ENCODE results near the gene GPR18. TPM values are rescaled to one million over a fixed set of nuclear protein-coding genes. Genes with fewer than 3 reads are reported as not detected.

Gene GPR18
- total and polyA plus RNA-seq, 12 donors = 0.03 to 0.78 TPM; not detected in 10

- 87 to 89% (median 88%) methylated on average over 7 to 8 of the region's 8 CpGs for WGBS, 4 donors
Observed at GRCh38 chr13:99208845-99209527, 49.2 kb downstream of the GPR18 start.

GRCh38 chr13:99208185-99208584, 50.0 kb downstream of the GPR18 start:
- TF ChIP-seq CTCF (IDR thresholded peaks at IDR 0.05) (no peak), POLR2A (IDR thresholded peaks at IDR 0.05) (no peak)
- intact Hi-C loops (cut with DNase I) = no loop called here
- DNase-seq = no peak
- Histone ChIP-seq H3K27ac (no peak overlapping the region), H3K27me3 (no peaks in the 10 kb centered on the region), H3K9me3 (replicated peaks in 1 of 3) (no peaks in the 10 kb centered on the region), H3K4me1 (replicated peaks in 1 of 2) (peaks cover 0 to 8% of the 10 kb centered on the region in 2 donors), H3K36me3 (replicated peaks in 1 of 2) (no peaks in the 10 kb centered on the region), H3K4me3 (no peak overlapping the region)
- 91 to 98% (median 93%) methylated on average over 3 of the region's 3 CpGs for WGBS, 4 donors

More at GRCh38 chr13:99208845-99209527, 49.2 kb downstream of the GPR18 start:
- Histone ChIP-seq H3K4me1 (replicated peaks in 1 of 2) (peaks cover 0 to 2% of the 10 kb centered on the region in 2 donors), H3K9me3 (replicated peaks in 1 of 3) (no peaks in the 10 kb centered on the region), H3K27me3 (no peaks in the 10 kb centered on the region), H3K4me3 (no peak overlapping the region), H3K36me3 (replicated peaks in 1 of 2) (no peaks in the 10 kb centered on the region), H3K27ac (no peak overlapping the region)
- TF ChIP-seq POLR2A (IDR thresholded peaks at IDR 0.05) (no peak), CTCF (IDR thresholded peaks at IDR 0.05) (no peak)
- intact Hi-C loops (cut with DNase I) = no loop called here
- DNase-seq = no peak

GRCh38 chr13:99207511-99207910, 50.7 kb downstream of the GPR18 start:
- H3K36me3 ChIP-seq (replicated peaks in 1 of 2) = no peaks in the 10 kb centered on the region
- DNase-seq = no peak
- H3K9me3 ChIP-seq (replicated peaks in 1 of 3) = no peaks in the 10 kb centered on the region
- TF ChIP-seq POLR2A (IDR thresholded peaks at IDR 0.05) (no peak), CTCF (IDR thresholded peaks at IDR 0.05) (no peak)
- H3K27me3 ChIP-seq = no peaks in the 10 kb centered on the region
- no peak overlapping the region for H3K27ac ChIP-seq
- intact Hi-C loops (cut with DNase I) = no loop called here
- H3K4me3 ChIP-seq = no peak overlapping the region
- peaks cover 0 to 12% of the 10 kb centered on the region in 2 donors for H3K4me1 ChIP-seq (replicated peaks in 1 of 2)
- WGBS, 4 donors = 95 to 97% (median 96%) methylated on average over 7 of the region's 7 CpGs

- peaks cover 0 to 18% of the 10 kb centered on the region in 2 donors for H3K4me1 ChIP-seq (replicated peaks in 1 of 2)
- no peak for DNase-seq
- H3K27ac ChIP-seq = no peak overlapping the region
- TF ChIP-seq POLR2A (IDR thresholded peaks at IDR 0.05) (no peak), CTCF (IDR thresholded peaks at IDR 0.05) (no peak)
- no peaks in the 10 kb centered on the region for H3K9me3 ChIP-seq (replicated peaks in 1 of 3)
- no peak overlapping the region for H3K4me3 ChIP-seq
- intact Hi-C loops (cut with DNase I) = no loop called here
- 96 to 98% (median 97%) methylated on average over 5 of the region's 5 CpGs for whole genome bisulfite sequencing, 4 donors
- H3K36me3 ChIP-seq (replicated peaks in 1 of 2) = no peaks in the 10 kb centered on the region
- no peaks in the 10 kb centered on the region for H3K27me3 ChIP-seq
Observed at GRCh38 chr13:99206873-99207272, 51.3 kb downstream of the GPR18 start.

All from adrenal gland (tissue), 12 donors.